ENCODE data around the gene GPR108.
"Not testable (repeated sequence)": the region's sequence is repeated elsewhere in the genome, so short reads cannot be mapped to it uniquely, and the experiment has no call there.

GPR108 gene

DNA sequence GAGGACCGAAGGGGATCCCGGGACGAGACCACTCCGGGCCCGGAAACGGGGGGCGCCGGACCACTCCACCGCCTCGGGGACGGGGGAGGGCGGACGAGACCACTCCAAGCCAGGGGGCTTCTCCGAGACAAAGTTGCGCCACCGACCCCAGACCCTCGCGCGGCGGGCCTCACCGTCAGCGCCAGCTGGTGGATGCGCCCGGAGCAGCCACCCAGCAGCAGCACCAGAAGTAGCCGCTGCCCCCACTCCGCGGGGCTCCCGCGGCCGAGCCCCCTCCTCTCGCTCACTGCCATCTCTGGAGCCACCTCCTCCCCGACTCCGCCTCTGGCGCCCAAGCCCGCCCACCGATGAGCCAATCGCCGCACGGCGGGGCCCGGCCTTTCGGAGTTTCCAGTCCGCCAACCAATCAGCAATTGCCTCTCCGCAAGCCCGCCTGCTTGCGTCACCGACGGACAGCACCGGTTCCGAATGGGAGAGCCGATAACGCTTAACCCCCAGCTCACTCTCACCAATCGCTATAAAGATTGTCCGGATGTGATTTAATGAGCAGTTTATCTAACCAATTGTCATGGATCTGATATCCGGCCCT lies at the start of gene GPR108:
TSS of gene GPR108 (minus strand) at position 297 of the 589 bp plus-strand sequence. CDS start at position 293, 4 bp downstream.
- peak; percentile 100 for DNase-seq (ENCODE audit: low read depth)

DNA sequence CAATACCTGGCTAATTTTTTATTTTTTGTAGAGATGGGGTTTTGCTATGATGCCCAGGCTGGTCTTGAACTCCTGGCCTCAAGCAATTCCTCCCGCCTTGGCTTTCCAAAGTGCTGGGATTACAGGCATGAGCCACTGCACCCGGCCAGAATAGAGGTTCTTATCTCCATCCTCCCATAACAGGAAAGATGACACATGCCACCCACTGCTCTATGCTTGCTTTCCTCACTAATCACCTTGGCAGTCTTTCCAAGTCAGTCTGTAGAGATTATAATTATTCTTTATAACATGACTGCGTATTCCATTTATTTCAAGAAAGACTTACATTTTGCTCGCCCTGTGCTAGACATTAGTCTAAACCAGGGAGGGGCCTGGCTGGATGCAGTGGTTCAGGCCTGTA lies 41.8 kb upstream of the GPR108 start:
- DNase-seq (ENCODE audit: low read depth) = no peak

DNA sequence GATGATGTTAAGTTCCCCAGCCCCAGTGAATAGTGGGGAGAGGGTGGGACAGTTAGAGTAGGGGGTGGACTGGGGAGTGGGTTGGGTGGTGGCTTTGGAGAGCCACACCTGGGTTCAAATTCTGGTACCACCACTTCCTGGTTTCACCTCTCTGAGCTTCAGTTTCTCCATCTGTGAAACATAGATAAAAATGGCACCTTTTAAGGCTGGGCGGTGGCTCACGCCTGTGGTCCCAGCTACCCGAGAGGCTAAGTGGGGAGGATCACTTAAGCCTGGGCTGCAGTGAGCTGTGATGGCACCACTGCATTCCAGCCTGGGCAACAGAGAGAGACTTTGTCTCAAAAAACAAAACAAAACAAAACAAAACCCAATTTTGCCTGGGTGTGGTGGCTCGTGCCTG lies 41.0 kb upstream of the GPR108 start:
- no peak for DNase-seq (ENCODE audit: low read depth)

DNA sequence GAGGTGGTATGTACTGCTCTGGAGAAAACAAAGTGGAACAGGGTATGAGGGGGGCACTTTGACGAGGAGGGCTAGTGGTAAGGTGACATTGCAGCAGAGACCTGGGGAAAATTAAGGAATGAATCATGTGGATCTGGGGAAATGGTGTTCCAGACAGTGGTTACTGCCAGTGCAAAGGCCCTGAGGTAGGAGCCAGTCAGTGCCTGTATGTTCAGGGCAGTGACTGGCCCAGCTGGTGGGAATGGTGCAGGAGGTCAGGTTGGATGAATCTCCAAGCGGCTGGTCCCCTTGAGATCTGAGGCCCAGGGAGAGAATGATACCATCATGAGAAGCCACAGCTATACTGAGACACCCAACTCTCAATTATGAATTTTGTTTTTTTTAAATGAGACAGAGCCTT lies 40.1 kb upstream of the GPR108 start:
- DNase-seq (ENCODE audit: low read depth) = no peak

DNA sequence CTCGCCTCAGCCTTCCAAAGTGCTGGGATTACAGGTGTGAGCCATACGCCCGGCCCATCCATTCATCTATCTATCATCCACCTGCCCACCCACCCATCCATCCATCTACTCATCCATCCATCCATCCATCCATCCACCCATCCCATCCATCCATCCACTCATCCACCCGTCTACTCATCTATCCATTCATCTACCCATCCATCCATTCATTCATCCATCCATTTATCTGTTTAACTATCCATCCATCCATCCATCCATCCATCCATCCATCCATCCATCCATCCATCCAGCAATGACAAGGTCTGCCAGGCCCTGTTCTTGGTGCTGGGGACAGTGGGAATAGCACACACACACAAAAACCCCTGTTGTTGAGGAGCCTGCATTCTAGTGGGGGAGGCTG lies 39.6 kb upstream of the GPR108 start:
- DNase-seq (ENCODE audit: low read depth) = no peak

DNA sequence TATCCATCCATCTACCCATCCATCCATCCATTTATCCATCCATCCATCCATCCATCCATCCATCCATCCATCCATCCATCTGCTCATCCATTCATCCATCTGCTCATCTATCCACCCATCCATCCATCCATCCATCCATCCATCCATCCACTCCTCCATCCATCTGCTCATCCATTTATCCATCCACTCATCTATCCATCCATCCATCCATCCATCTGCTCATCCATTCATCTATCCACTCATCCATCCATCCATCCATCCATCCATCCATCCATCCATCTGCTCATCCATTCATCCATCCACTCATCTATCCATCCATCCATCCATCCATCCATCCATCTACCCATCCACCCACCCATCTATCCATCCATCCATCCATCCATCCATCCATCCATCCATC lies 38.7 kb upstream of the GPR108 start:
- not testable (repeated sequence) for DNase-seq (ENCODE audit: low read depth)

DNA sequence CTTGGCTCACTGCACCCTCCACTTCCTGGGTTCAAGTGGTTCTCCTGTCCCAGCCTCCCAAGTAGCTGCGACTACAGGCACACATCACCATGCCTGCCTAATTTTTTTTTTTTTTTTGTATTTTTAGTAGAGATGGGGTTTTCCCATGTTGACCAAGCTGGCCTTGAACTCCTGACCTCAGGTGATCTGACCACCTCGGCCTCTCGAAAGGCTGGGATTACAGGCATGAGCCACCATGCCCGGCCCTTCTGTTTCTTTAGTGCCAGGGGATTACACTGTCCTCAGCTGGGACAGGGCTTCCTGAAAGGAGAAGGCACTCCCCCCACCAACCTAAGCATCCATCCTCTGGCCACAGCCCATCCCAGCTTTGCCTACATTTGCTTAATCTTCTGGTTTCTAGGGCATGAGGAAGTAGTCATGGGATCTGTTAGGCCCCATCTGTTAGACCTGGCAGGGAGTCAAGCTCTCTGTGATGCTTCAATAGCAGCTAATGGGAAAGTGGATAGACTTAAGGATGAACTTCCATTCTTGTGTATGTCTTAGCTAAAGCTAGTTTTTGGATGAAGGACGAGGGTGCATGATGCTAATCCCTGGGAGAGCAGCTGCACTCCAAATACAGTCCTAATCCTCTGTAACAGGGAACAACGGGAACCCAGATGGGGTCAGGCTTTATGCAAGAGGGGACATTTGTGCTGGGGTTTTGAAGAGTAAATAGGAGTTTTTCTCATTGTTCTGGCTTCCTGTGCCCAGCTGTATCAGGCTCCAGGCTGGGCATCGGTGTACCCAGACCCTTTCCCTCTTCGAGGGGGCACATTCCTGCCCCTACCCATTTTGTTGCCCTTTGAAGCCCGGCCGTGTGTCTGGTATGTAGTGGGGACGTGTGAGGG lies 37.7 kb upstream of the GPR108 start:
- no peak for DNase-seq (ENCODE audit: low read depth)

DNA sequence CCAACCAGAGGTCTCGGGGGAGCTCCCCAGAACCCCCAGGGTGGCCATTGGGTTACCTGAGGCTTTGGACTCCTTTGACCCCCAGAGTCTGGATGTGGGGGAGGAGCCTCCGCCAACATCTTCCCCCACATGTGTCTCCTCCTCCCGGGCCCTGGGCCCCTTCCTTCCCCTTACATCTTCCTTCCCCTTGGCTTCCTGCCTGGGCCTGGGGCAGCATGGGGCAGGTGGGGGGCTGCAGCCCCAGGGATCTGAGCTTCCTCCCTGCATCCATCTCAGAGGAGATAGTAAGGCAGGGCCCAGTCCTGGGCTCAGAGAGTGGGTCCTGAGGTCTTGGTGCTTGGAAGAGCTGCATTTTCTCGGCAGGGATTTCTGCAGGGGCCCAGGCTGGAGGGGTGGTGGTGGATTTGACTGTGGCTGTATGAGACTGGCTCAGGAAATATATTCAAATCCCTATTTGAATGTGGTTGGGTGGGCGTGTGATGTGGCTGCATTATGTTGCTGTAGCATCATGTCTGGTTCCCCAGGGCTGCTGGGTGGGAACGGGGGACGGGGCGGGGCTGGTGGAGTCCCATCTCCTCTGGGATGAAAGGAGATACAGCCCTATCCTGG lies 36.0 kb upstream of the GPR108 start:
- no peak for DNase-seq (ENCODE audit: low read depth)

DNA sequence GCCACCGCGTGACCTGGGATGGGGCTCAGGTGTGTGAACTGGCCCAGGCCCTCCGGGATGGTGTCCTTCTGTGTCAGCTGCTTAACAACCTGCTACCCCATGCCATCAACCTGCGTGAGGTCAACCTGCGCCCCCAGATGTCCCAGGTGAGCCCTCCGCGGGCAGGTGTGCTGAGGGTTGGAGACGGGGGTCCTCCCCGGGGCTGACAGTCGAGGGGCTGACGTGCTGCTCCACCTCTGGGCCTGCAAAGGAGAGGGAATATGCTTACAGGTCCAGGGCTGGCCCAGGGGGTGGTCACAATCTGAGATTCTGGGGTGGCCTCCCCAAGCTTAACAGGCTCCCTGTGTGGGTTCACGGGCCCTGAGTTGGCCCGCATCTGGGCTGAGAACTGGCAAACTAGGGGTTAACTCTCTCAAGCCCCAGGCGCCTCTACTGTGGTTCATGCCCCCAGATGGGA lies 35.5 kb upstream of the GPR108 start:
- no peak for DNase-seq (ENCODE audit: low read depth)

DNA sequence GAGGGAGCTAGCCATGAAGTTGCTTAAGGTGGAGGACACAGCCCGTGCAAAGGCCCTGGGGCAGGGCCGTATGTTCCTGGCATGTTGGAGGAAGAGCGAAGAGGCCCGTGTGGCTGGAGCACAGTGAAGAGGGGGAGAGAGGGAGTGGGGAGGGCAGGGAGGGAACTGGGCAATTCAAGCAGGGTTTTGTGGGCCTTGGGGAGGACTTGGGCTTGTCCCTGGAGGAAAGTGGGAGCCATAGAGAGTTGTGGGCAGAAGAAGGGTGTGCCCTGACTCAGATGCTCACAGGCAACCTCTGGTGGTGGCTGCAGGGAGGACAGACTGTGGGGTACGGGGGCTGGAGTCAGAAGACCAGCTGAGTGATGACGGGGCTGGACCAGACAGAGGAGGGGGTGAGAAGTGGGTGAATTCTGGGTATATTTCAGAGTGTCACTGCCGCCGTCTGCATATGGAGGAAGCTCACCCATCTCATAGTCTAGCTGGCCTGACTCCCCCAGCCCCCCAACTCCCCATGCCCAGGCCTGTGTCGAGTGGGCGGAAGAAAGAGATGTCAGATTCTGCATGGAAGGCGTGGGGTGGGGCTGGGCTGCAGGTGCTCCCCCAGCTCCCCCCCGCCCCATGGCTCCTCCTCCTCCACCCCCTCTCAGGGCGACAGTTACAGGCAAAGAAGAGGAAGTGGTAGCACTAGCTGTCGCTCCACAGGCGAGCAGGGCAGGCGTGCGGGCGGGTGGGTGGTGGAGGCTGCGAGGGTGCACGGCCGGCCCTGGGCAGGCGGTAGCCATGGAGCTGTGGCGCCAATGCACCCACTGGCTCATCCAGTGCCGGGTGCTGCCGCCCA lies 34.9 kb upstream of the GPR108 start, which contains the start of gene VAV1:
TSS of gene VAV1 (plus strand) at position 681 of the 838 bp plus-strand sequence. CDS start at position 781, 100 bp downstream.
- no peak for DNase-seq (ENCODE audit: low read depth)

DNA sequence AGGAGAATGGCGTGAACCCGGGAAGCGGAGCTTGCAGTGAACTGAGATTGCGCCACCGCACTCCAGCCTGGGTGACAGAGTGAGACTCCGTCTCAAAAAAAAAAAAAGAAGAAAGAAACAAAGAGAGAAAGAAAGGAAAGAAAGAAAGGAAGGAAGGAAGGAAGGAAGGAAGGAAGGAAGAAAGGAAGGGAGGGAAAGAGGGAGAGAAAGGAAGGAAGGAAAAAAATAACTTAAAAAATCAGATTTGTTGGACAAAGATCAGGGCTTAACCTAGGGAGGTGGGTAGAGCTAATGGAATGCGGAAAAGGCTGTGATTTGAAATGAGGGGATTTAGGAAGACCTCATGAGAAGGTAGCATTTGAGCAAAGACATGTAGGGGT lies 34.3 kb upstream of the GPR108 start:
- DNase-seq (ENCODE audit: low read depth) = not testable (repeated sequence)

DNA sequence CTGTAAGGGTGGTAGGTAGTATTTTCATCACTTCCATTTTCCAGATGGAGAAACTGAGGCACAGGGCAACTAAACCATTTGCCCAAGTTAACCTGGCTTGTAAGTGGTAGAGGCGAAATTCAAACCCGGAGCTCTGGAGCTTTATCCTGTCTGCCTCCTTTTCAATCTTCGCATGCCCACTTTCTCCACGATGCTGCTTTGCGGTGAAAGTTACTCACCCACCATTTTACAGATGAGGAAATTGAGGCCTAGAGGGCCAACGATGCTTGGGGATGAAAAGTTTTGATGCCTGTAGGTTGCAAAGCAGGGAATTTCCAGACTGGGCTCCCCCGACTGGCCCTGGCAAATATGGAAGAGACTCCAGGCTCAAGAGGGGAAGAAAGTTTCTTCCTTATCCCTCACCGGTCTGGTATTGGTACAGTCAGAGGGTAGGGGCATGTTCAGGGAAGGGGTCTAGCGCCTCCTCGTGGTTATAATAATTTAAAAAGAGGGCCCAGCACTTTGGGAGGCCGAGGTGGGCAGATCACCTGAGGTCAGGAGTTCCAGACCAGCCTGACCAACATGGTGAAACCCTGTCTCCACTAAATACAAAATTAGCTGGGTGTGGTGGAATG lies 31.7 kb upstream of the GPR108 start:
- no peak for DNase-seq (ENCODE audit: low read depth)

DNA sequence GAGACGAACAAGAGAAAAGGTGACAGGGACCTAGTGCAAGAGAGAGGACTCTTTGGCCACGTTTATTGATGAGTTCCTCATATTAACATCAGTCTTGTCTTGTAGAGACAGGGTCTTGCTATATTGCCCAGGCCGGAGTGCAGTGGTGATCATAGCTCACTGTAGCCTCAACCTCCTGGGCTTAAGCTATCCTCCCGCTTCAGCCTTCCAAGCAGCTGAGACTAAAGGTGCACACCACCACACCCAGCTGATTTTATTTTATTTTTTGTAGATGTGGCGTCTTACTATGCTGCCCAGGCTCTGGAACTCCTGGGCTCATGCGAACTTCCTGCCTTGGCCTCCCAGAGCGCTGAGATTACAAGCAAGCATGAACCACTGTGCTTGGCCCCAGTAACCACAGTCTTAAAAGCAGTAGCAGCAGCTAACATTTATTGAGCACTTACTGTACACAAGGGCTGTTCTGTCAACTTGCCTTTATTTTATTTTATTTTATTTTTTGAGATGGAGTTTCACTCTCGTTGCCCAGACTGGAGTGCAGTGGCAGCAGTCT lies 30.9 kb upstream of the GPR108 start:
- no peak for DNase-seq (ENCODE audit: low read depth)

DNA sequence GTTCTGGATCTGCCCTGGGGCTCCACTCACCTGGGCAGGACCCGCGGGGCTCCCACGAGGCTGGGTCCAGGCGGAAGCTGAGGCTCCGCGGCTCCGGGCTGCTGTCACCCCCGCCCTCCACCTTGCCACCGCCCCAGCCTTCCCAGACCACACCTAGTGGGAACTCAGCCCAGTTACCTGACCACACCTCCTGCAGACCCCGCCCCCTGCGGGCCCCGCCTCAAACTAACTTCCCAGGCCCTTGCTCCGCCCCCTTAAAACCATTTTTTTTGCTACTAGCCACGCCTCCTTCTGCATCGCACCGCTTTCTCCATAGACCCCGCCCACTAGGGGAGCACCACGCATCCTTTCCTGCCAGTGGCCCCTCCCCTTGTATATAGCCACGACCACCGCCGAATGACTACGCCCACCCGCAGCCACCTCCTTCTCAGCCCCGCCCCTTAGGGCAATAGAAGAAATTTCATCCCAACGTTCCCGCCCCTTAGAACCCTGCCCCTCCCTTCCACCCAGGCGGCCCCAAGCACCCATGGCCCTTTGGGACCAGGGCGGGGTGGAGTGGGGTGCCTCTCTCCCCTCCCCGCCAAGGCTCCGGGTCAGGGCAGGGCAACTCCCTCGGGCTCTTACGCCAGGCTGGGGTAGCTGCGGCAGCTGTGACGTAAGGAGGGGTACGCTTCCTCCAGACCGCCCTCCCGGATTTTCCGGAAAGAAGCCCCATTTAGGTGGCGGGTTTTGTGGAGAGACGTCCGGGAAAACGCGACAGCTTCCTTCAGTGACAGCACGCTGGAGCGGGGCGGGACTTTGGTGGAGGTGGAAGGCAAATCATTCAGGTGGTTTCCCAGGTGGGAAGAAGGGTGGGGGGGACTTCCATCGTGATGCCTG lies 30.2 kb upstream of the GPR108 start, which contains the start of gene SH2D3A:
TSS of gene SH2D3A (minus strand) at position 79 of the 879 bp plus-strand sequence. CDS start 3,687 bp downstream, outside the sequence.
- DNase-seq (ENCODE audit: low read depth) = no peak

DNA sequence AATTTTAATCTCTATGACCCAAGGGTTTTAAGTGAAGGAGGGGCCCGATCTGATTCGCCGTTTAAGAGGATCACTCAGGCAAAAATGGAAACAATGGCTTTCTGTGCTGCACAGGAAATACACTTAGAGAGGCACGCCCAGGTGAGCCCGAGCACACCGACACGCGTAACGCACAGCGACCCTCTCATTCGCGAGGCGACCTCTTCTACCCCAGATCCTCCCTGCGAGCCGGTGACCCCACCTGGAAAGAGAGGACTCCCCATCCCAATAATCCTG lies 29.6 kb upstream of the GPR108 start:
- no peak for DNase-seq (ENCODE audit: low read depth)

DNA sequence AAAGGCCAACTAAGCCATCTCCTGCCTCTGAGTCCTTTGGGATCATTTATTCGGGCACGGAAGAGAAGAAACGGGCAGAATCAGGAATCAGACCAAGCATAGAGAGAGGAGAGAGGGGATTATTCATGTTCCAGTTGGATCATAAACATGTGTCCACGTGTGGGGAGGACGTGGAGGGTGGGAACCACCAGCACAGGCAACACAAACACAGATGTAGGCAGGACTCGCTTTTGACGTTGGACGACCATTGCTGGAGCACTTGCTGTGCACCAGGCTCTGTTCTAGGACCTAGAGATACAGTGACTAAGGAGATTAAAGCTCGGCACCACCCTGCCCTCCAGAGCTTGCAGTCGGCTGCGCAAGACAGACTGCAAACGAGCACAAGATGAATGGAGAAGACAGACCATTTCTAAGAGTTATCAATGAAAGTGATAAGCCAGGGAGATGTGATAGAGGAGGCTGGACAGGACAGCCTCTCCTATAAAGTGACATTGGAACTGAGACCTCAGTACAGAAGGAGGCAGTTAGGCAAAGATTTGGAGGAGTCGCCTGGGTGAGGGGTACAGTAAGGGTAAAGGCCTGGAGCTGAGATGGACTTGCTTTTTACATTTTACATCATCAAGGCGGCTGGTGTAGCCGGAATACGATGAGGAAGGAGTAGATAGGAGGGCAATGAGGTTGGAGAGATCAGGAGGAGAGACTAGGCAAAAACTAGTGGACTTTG lies 29.1 kb upstream of the GPR108 start:
- DNase-seq (ENCODE audit: low read depth) = no peak

DNA sequence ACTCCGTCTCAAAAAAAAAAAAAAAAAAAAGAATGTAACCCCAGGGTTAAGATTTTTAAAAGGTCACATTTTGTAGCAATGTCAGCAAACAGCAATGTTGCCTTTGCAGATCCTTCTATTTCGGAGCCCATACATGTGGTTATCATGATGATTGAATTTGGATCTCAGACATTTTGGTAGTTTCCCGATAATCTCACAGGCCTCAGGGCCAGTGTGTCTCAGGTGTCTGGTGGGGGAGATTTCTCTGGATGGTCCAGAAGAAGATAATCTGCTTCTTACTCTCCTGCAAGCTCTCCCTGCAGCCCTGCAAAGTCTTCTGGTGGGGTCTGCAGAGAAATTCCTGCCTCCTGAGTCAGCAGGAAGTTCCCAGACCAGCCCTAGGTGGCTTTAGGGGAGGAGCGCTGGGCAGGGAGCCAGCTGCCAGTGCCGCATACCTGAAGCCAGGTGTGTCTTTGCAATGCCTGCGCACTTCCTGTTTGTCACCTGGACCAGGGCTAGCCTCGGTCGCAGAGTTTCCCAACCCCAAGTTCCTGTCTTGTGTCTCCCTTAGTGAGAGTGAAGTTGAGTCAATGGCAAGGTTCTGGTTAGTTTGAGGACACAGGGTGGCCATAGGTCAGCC lies 28.5 kb upstream of the GPR108 start:
- no peak for DNase-seq (ENCODE audit: low read depth)

DNA sequence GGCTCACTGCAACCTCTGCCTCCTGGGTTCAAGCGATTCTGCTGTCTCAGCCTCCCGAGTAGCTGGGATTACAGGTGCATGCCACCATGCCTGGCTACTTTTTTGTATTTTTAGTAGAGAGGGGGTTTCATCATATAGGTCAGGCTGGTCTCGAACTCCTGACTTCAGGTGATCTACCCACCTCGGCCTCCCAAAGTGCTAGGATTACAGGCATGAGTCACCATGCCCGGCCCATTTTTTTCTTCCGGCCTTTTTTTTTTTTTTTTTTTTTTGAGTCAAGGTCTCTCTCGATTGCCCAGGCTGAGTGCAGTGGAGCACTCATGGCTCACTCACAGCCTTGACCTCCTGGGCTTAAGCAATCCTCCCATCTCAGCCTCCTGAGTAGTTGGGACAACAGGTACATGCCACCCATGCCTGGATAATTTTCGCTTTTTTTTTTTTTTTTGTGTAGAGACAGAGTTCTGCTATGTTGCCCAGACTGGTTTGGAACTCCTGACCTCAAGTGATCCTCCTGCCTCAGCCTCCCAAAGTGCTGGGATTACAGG lies 24.9 kb upstream of the GPR108 start:
- not testable (repeated sequence) for DNase-seq (ENCODE audit: low read depth)

Data from fibroblast of gingiva (primary cell).